CD4-positive, alpha-beta T cell treated with Interleukin-17A for 1 hour (primary cell): ENCODE data around the gene TMEM184A.

Source experiments
- DNase-seq: peaks from one replicate; pipeline ENCODE4 v3.0.0-alpha.2; 2020

Gene TMEM184A

GRCh38 chr7:1550005-1550845 lies 5.8 kb downstream of the TMEM184A start:
- DNase-seq = no peak

- DNase-seq = no peak
These were observed 6.5 kb downstream of the TMEM184A start for GRCh38 chr7:1549357-1550004.

- no peak for DNase-seq
These were observed 7.1 kb downstream of the TMEM184A start for GRCh38 chr7:1548944-1549343.

GRCh38 chr7:1548438-1548831 lies 7.6 kb downstream of the TMEM184A start:
- no peak for DNase-seq

GRCh38 chr7:1547777-1548437 lies 8.1 kb downstream of the TMEM184A start:
- no peak for DNase-seq

GRCh38 chr7:1546909-1547776 lies 8.9 kb downstream of the TMEM184A start:
- no peak for DNase-seq

GRCh38 chr7:1546274-1546908 lies 9.6 kb downstream of the TMEM184A start:
- DNase-seq = no peak

- no peak for DNase-seq
These were observed 10.4 kb downstream of the TMEM184A start for GRCh38 chr7:1545417-1546246.

- no peak for DNase-seq
These were observed 11.0 kb downstream of the TMEM184A start for GRCh38 chr7:1544896-1545416.

GRCh38 chr7:1544178-1544895 lies 11.7 kb downstream of the TMEM184A start:
- DNase-seq = no peak

- no peak for DNase-seq
These were observed 12.2 kb downstream of the TMEM184A start for GRCh38 chr7:1543826-1544177.

- no peak for DNase-seq
These were observed 12.9 kb downstream of the TMEM184A start for GRCh38 chr7:1542841-1543747.

- no peak for DNase-seq
These were observed 13.7 kb downstream of the TMEM184A start for GRCh38 chr7:1542329-1542728.

GRCh38 chr7:1541431-1542162 lies 14.4 kb downstream of the TMEM184A start:
- no peak for DNase-seq

GRCh38 chr7:1540776-1541271 lies 15.2 kb downstream of the TMEM184A start:
- no peak for DNase-seq

- DNase-seq = no peak
These were observed 15.9 kb downstream of the TMEM184A start for GRCh38 chr7:1539882-1540775.

GRCh38 chr7:1539181-1539881 lies 16.7 kb downstream of the TMEM184A start:
- DNase-seq = no peak
